AG04450 (cell line): ENCODE measurements around the gene GPR156. TPM values are rescaled to one million over a fixed set of nuclear protein-coding genes. Genes with fewer than 3 reads are reported as not detected.

ENCODE experiments used
- CTCF ChIA-PET: fragments of 300-600, 350-600 bp; formaldehyde crosslinking; extraction: SDS; loops from one replicate; lab custom pipeline; 2022; ENCODE audit warnings: antibody characterized with exemption, inconsistent platforms; lab: Charles Lee
- POLR2A ChIA-PET: fragments of 350-600 bp; formaldehyde crosslinking; extraction: SDS; loops from one replicate; lab custom pipeline; 2021; ENCODE audit warnings: antibody characterized with exemption, inconsistent platforms; lab: Yijun Ruan, JAX
- DNase-seq: peaks from one replicate; pipeline ENCODE4 v3.0.0-alpha.2; 2011; ENCODE audit warnings: low read depth, low spot score
- H3K27ac ChIP-seq: one replicate; pipeline ENCODE4 v1.5.1; 2012; ENCODE audit warnings: low read depth, low read length, control low read depth
- H3K27me3 ChIP-seq: one replicate; pipeline ENCODE4 v1.6.0; 2012; ENCODE audit warnings: low read length; ENCODE audit not compliant: control insufficient read depth, insufficient read depth
- H3K4me3 ChIP-seq: 2 replicates; pipeline ENCODE4 v1.5.1; 2011; ENCODE audit warnings: mild to moderate bottlenecking, low read depth, low read length, control low read depth
- H3K9me3 ChIP-seq: 2 replicates; pipeline ENCODE4 v1.5.1; 2012; ENCODE audit warnings: low read length; ENCODE audit not compliant: control insufficient read depth, insufficient read depth
- polyA plus RNA-seq: library from polyadenylated mRNA; depleted of rRNA; stranded (reverse); fragments of >200 nt; gene quantifications from 2 replicates; pipeline ENCODE4 v1.2.3, GENCODE V29; 2011
- TF ChIP-seq, protein P1 (sequence below): IDR thresholded peaks from 2 replicates; pipeline ENCODE4 v1.5.1; 2011; ENCODE audit warnings: low read depth, low read length, control low read depth, inconsistent platforms

The GPR156 gene
- polyA plus RNA-seq, 1 experiment, result 0.22 TPM

DNA sequence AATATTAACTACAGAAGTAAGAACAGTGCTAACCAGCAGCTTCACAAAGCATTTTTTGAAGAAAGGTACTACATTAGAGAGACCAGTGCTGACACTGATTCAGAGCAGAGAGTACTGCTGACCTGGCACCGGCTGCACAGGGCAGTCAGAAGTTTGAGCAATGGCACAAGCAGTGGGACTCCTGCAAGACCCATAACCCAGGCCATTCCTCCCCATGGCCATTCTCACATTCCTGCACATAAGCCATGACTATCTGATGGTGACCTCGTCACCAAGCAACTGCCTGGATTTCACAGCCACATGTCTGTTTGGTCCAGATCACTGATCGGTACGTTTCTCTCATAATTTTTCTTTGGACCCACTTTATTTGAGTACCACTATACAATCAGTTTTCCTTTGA lies 88.7 kb downstream of the GPR156 start:
- TF ChIP-seq, protein P1, sequence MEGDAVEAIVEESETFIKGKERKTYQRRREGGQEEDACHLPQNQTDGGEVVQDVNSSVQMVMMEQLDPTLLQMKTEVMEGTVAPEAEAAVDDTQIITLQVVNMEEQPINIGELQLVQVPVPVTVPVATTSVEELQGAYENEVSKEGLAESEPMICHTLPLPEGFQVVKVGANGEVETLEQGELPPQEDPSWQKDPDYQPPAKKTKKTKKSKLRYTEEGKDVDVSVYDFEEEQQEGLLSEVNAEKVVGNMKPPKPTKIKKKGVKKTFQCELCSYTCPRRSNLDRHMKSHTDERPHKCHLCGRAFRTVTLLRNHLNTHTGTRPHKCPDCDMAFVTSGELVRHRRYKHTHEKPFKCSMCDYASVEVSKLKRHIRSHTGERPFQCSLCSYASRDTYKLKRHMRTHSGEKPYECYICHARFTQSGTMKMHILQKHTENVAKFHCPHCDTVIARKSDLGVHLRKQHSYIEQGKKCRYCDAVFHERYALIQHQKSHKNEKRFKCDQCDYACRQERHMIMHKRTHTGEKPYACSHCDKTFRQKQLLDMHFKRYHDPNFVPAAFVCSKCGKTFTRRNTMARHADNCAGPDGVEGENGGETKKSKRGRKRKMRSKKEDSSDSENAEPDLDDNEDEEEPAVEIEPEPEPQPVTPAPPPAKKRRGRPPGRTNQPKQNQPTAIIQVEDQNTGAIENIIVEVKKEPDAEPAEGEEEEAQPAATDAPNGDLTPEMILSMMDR, result no peak
- POLR2A ChIA-PET, result no interaction called here
- Histone ChIP-seq H3K27me3 (no peaks in the 10 kb centered on the region), H3K27ac (no peak overlapping the region), H3K9me3 (no peaks in the 10 kb centered on the region), H3K4me3 (no peak overlapping the region)
- DNase-seq, result no peak
- CTCF ChIA-PET, result interaction anchor here (0.7 to 0.9 kb wide), 2 partner anchors 43 to 304 kb away, joined by 3 read pairs; no protein-coding TSS in a partner anchor

DNA sequence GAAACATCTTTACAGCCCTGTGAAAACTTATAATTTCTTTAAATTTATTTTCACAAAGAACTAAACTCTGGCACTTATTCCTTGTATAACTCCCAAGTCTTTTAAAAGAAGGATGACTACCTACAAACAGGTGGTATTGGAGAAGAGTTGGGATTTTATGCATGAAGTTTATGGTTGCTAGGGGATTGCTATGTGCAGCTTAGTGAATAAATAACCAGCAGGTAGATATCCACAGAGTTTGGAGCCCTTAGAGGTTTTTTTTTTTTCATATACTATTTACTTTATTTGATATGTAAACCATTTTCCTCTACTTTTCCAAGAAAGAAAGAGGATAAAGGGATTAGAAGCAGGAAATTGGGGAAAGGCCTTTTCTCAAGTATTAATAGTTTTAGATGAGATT lies 91.5 kb downstream of the GPR156 start:
- Histone ChIP-seq H3K4me3 (no peak overlapping the region), H3K27ac (no peak overlapping the region), H3K9me3 (no peaks in the 10 kb centered on the region), H3K27me3 (no peaks in the 10 kb centered on the region)
- ChIA-PET CTCF (interaction anchor here (0.6 kb wide), 1 partner anchor 24 kb away, joined by 3 read pairs; no protein-coding TSS in a partner anchor), POLR2A (no interaction called here)
- TF ChIP-seq, protein P1, result no peak
- DNase-seq, result no peak

DNA sequence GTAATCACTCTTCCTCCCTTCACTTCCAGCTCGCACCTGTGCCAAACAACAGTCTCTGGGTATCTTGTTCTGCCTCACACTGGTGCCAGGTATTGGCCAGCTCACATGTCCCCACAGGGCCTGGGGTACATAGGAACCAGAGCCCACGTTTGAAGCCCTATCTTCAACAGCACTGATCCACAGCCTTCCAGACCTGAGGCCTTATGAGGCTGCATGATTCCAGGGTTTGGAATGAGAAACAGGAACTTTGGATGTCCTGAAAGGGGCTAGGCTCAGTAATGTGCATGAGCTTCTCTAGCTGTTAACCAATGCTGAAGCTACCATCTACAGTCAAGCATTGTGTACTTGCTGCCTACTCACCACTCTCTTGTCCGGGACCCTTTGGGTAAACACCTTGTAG lies 92.4 kb downstream of the GPR156 start:
- no peaks in the 10 kb centered on the region for H3K27me3 ChIP-seq
- H3K27ac ChIP-seq, result no peak overlapping the region
- H3K4me3 ChIP-seq, result no peak overlapping the region
- POLR2A ChIA-PET, result no interaction called here
- no peaks in the 10 kb centered on the region for H3K9me3 ChIP-seq
- TF ChIP-seq, protein P1, result no peak
- CTCF ChIA-PET, result interaction anchor here (0.6 kb wide), 1 partner anchor 15 kb away, joined by 3 read pairs; no protein-coding TSS in a partner anchor
- DNase-seq, result no peak

DNA sequence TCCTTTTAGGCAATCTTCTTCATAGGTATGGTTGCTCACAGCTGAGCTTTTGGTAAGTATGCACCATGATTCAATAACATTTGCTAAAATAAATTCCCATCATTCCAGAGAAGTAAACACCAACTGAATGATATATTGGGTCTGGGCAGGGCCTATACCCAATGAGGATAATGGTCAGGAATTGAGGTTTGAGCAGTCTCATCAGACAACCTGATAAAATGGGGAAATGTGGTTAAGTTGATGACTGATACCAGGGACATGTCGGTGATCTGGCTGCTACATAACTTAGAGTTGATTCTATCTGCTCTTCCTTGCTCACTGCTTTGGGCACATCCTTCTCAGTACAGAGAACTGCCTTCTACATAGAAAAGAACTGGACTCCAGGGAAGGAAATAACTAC lies 92.9 kb downstream of the GPR156 start:
- no peak for DNase-seq
- no peaks in the 10 kb centered on the region for H3K9me3 ChIP-seq
- H3K27me3 ChIP-seq, result no peaks in the 10 kb centered on the region
- no peak overlapping the region for H3K27ac ChIP-seq
- ChIA-PET CTCF (interaction anchor here (0.6 to 1.2 kb wide), 2 partner anchors 14 to 300 kb away, joined by 3 read pairs; no protein-coding TSS in a partner anchor), POLR2A (no interaction called here)
- TF ChIP-seq, protein P1, result no peak
- no peak overlapping the region for H3K4me3 ChIP-seq

DNA sequence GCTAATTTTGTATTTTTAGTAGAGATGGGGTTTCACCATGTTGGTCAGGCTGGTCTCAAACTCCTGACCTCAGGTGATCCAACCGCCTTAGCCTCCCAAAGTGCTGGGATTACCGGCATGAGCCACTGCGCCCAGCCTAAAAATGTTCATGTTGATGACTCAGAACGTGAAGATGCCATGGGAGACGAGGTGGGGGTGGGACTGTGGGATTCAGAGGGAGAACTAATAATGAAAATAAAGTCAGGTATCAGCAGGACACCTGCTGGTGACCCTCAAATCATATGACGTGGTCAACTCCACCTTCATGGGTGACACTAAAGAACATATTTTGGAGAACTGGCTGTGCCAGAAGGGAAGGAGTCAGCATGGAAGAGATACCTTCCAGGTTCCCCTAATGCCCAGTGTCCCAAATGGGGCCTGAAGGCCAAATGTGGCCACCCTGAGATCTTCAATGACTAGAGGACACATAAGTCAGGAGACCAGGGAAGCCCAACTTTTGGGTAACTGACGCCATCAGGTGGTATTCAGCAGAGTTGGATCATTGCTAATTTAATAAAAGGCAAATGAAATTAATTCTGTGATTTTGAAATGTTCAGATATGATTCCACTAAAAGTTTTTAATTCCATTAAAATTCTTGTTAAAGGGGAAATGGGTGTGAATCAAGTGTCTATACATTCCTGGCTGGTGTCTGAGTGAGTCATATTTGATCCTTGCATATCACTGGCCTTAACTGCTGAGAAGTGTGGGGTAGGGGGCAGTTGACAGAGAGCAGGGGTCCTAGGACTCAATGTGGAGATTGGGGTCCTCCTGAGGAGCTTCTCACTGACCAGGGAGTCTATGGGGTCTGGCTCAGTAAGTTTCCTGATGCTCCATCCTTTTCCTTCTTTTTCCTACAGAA lies 102.2 kb downstream of the GPR156 start:
- DNase-seq, result no peak

More for the DNA sequence above, 102.2 kb downstream of the GPR156 start:
- ChIA-PET CTCF (interaction anchor here (0.6 to 2.9 kb wide), 5 partner anchors 8 to 376 kb away, joined by 4 to 31 read pairs (median 6); no protein-coding TSS in a partner anchor), POLR2A (interaction anchor here (0.7 to 1.2 kb wide), 2 partner anchors 87 to 88 kb away, joined by 6 to 7 read pairs; no protein-coding TSS in a partner anchor)
- Histone ChIP-seq H3K4me3 (no peak overlapping the region), H3K9me3 (no peaks in the 10 kb centered on the region), H3K27ac (no peak overlapping the region), H3K27me3 (no peaks in the 10 kb centered on the region)
- TF ChIP-seq, protein P1, result peak; percentile 49
